ENCODE measurements around the gene HOXC11.

The HOXC11 gene

GRCh38 chr12:53973236-53974042, 513 bp downstream of the HOXC11 start:
- DNase-seq (ENCODE audit: low read depth) = no peak

GRCh38 chr12:53974084-53975063, 1.4 kb downstream of the HOXC11 start, which contains the start of gene HOTAIR:
Gene HOTAIR, minus strand, starts transcription at chr12:53974954.
- no peak for DNase-seq (ENCODE audit: low read depth)

DNA sequence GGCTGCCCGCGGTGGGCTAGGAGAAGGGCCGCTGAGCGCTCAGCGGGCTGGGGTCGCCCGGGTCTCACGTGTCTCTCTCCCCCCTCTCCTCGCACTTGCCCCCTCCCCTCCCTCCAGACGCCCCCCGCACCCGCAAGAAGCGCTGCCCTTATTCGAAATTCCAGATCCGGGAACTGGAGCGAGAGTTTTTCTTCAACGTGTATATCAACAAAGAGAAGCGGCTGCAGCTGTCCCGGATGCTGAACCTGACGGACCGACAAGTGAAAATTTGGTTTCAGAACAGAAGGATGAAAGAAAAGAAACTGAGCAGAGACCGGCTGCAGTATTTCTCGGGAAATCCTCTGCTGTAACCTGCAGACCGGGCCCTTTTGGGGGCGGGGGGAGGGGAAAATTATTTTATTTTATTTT, 2.1 kb downstream of the HOXC11 start:
- no peak for DNase-seq (ENCODE audit: low read depth)

- DNase-seq (ENCODE audit: low read depth) = no peak
These were observed 2.7 kb downstream of the HOXC11 start for GRCh38 chr12:53975479-53976152.

- DNase-seq (ENCODE audit: low read depth) = no peak
These were observed 3.4 kb downstream of the HOXC11 start for GRCh38 chr12:53976172-53976822.

GRCh38 chr12:53976823-53977595, 4.1 kb downstream of the HOXC11 start:
- DNase-seq (ENCODE audit: low read depth) = no peak

DNA sequence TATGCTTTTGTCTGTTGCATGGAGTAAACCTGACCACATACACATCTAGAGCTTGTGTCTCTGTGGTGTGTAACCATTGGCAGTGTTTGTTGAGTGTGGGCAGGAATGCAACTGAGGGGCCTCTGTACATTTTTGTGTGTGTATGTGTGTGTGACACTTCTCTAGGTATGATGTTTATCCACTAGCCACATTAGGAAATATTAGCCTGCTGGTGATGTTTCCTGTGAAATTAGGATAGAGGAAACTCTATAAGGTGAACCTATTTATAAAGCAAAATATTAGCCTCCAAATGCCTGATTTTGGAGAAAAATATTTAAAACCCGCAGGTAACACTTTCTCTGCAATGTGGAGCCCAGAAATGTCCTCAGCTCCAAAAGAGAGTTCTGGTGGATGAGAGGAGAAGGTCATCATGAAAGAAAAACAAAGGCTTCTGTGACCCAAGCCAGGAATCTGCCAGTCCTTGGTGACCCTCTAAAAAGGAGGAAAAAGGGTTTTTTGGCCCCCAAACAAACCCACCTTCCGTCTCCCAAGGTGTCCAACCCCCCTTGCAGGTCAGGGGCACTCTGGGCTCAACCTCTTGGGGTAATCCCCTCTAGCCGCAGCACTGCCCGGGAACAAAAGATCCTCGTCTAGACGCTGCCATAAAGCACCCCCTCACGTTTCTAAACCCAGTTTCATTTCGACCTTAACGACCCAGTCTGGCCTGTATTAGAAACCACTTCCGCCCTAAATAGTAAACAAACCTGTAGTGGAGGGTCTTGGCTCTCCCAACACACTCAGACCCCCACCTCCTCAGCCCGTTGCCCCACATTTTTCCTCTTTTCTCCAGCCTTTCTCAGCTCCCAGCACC, 4.9 kb downstream of the HOXC11 start:
- no peak for DNase-seq (ENCODE audit: low read depth)

- no peak for DNase-seq (ENCODE audit: low read depth)
These were observed 5.8 kb downstream of the HOXC11 start for GRCh38 chr12:53978477-53979356.

DNA sequence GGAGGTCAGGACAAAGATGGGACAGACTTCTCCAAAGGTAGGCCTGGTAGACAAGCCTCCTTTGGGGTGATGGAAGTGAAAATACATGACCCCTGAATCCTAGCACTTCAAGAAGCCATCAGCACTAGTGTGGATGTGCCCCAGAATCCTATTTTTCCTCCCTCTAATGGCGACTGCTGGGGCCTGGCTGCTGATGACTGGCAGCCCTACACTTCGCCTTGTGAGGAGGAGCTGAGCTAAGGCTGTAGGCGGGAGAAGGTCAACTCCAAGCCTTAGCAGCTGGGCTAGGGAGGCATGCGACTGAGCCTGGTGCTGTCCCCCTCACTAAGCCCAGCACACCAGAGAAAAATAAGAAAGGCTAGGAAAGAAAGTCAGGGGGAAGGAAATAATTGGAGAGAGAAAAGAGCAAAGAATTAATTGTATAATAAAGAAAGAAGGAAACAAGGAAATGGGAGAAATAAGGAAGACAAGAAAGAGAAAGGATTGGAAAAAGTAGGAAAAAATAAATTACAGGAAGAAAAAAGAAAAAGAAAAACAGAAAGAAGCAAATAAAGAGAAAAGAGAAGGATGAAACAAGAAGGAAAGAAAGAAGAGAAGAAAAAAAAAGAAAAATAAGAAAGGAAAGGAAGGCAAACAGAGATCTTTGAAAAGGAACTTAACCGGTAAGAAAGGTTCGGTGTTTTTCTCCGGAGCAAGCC, 7.3 kb downstream of the HOXC11 start:
- DNase-seq (ENCODE audit: low read depth) = no peak

DNA sequence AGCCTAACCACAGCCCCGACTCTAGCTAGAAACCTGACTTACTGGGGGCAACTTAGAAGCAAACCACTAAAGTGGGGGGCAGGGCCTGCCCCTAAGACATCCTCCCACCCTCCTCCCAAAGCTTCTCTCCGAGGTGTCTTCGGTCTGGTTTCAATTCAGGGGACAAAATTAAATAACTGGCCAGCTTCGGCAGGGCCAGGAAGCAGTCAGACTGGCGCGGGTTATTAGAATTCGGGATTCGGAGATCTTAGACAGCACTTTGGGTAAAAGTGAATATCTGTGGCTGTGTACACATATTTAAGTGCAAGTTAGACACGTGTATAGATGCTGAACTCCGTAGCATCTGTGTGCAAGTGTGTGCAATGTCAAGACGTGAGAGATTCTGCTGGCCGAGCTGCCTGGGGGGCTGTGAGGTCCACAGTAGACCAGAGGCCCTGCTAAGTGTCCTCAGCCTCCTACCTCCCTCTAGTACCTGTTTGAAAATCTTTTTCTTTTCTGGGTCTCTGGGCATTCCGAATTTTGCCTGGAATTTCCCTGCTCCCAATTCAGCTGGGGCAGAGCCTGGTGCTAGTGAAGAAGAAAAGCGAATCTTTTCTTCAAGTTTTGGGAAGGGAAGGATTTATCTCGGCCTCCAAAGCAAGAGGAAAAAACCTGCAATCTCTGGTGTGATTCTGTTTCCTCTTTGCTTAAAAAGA, 8.0 kb downstream of the HOXC11 start:
- DNase-seq (ENCODE audit: low read depth) = no peak

DNA sequence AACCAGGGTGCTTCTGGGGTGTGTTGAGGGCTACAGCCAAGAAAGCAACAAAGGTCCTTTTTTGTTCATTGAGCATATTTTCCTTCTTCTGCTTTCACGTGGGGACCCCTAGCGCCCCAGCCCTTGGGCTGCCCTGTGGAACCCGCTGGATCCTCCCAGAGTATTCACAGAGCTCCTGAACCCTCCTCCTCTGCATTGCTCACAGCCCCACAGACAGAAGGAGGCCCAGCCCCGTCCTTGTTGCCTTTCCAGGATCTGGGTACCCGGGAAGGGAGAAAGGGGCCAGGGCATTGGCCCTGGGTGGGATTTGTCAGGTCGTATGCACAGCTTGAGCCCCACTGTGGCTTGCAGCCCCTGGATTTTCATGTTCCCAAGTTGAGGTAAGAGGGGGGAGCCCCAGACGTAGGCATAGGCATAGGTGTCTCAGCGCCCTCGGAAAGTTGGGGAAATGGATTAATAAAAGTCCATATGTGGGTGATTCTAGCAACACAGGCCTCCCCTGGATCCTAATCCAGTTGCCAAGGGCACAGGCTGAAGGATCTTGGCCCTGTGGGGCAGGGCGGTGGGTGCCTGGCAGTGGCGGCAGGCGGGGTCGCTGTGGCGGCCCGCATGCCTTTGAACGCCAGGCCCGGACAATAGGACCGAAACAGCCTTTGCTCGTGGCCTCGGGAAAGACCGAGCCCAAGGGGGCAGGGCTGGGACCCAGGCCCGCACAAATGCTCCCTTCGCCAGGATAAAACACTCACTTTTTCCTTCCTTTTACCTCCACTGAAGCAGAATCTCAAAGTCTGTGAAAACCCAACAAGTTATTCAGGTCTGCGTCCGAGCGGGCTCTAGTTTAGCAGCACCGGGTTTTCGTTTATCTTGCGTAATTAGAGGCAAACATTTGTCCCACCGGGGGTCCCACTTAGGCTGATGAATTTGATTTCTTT, 9.0 kb downstream of the HOXC11 start:
- DNase-seq (ENCODE audit: low read depth) = no peak

DNA sequence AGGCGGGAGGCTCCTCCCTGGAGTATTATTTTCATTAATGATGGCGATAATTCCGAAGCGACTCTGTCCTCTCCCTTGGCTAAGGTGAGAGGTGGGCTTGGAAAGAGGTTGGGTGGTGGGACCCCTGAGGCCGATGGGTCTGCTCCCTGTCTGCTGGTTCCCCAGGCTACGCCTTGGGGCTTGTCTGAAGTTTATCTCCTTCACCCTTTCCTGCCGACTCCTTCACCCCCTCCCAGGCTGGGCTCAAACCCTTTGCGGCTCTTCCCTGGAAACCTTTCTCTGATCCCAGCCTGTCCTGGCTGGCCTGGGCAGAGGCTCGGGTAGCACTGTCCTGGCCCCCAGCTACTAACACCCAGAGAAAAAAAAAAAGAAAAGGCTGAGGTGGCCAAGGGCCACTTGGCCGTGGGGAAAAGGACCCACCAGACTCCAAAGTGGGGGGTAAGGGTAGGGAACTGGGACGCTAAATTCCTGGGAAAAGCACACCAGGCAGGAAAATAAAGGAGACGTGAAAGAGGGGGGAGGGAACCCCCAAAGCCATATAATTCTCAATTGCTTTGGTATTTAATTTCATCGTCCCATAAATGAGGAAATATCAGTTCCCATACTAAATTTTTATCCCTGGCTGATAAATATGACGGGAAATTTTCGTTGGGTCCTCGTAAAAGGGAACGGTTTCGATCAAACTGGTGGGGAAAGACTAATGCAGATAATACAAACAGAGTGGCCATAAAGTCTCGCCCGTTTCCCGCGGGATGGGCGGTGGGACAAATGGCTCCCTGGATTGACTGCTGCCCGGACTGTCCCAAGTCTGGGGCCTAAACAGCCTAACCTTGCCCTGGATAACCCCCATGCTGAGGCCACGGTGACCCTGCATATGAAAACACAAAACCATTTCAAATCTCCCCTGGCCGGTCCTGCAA, 10.0 kb downstream of the HOXC11 start:
- DNase-seq (ENCODE audit: low read depth) = no peak

DNA sequence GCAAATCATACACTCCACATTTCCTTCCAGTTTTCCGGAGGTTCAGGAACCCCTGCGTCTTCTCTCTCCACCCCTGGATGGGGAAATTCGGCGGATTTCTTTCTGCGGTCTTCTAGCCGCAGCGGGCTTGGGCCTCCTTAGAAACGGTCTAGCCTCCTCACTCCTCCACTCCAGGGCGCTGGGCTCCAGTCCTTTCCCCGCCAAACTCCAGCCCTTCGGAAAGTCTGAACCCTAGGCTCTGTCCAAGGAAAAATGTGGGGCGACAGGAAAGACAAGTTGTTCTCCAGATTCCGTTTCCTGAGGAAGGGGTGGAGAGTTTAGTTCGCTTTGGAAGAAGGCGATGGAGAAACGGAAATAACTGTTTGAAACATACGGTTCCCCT, 10.6 kb downstream of the HOXC11 start:
- no peak for DNase-seq (ENCODE audit: low read depth)

GRCh38 chr12:53983950-53984572, 11.1 kb downstream of the HOXC11 start:
- DNase-seq (ENCODE audit: low read depth) = no peak

All from T follicular helper cell (primary cell).